HCT116 (cell line): ENCODE results near the gene CXCR1. TPM values are rescaled to one million over a fixed set of nuclear protein-coding genes. Genes with fewer than 3 reads are reported as not detected.
A peak's percentile ranks its signal among the peaks of the same experiment; 100 is the strongest.

Experiments used
- ATAC-seq: fragments of 200-7000 bp; cut with Tn5 transposase; 2 replicates; pipeline ENCODE4 v1.9.1; 2020; ENCODE audit warnings: mild to moderate bottlenecking, moderate library complexity
- BruUV-seq: library from RNA; stranded (reverse); fragments of 400-500 nt; replicated peaks from 2 replicates; lab custom pipeline; 2021; lab: Mats Ljungman, UMichigan
- CTCF ChIA-PET: fragments of 300-600 bp; sonication (Branson Sonifier 250); formaldehyde crosslinking; loops from one replicate; lab custom pipeline; 2021; ENCODE audit warnings: antibody characterized with exemption; lab: Charles Lee
- POLR2A ChIA-PET: fragments of 300-600, 350-600 bp; sonication (Branson Sonifier 250); formaldehyde crosslinking; loops from one replicate; lab custom pipeline; 2021; ENCODE audit warnings: antibody characterized with exemption; lab: Charles Lee
- RAD21 ChIA-PET, 2 experiments: fragments of 300-600 bp; sonication (Branson Sonifier 250); formaldehyde crosslinking; loops; one replicate each; lab custom pipeline; 2023; ENCODE audit warnings: low total read pairs in 2 of 2; ENCODE audit not compliant: uncharacterized antibody in 2 of 2, unreplicated experiment in 2 of 2, low non-redundant PET in 1 of 2; lab: Charles Lee
- DNase-seq: peaks from one replicate; pipeline ENCODE4 v3.0.0-alpha.2; 2010; ENCODE audit warnings: low read depth, low spot score
- H2AFZ ChIP-seq: fragments of 200-600 bp; shearing (Covaris generic), sonication (generic); 2 replicates; pipeline ENCODE4 v1.6.1; 2017; ENCODE audit warnings: low read depth, mixed run types, mixed read lengths, antibody characterized with exemption, low read length; ENCODE audit not compliant: poor library complexity, severe bottlenecking
- H3K27ac ChIP-seq: 2 replicates; pipeline ENCODE4 v1.5.1; 2012; ENCODE audit warnings: low read depth, low read length
- H3K27me3 ChIP-seq: fragments of 200-600 bp; sonication (generic); 2 replicates; pipeline ENCODE4 v1.6.1; 2016; ENCODE audit warnings: mixed run types, low read length, mixed read lengths; ENCODE audit not compliant: insufficient read depth
- H3K36me3 ChIP-seq, 2 experiments: fragments of 200-500 bp in 1 of 2; fragments of 200-600 bp in 1 of 2; sonication (Bioruptor generic) in 1 of 2; sonication (generic) in 1 of 2; 2 replicates each; pipeline versions ENCODE4 v1.5.1 to v1.6.1; 2014 to 2016; ENCODE audit warnings: low read length in 2 of 2, inconsistent platforms in 1 of 2, mixed read lengths in 1 of 2, mixed run types in 1 of 2; ENCODE audit not compliant: insufficient read depth in 2 of 2, control insufficient read depth in 1 of 2
- H3K4me1 ChIP-seq, 2 experiments: fragments of 200-600 bp in 1 of 2; sonication (generic) in 1 of 2; 2 replicates each; pipeline versions ENCODE4 v1.5.1 to v1.6.1; 2012 to 2017; ENCODE audit warnings: low read length in 2 of 2, inconsistent platforms in 1 of 2, mild to moderate bottlenecking in 1 of 2, mixed read lengths in 1 of 2, mixed run types in 1 of 2, moderate library complexity in 1 of 2; ENCODE audit not compliant: insufficient read depth in 2 of 2, control insufficient read depth in 1 of 2
- H3K4me2 ChIP-seq: fragments of 200-600 bp; sonication (generic); 2 replicates; pipeline ENCODE4 v1.6.1; 2017; ENCODE audit warnings: mixed run types, low read length, mixed read lengths
- H3K4me3 ChIP-seq, 2 experiments: fragments of 200-600 bp in 1 of 2; sonication (generic) in 1 of 2; replicated peaks in 1 of 2; 2 replicates each; pipeline ENCODE4 v1.5.1; 2011 to 2016; ENCODE audit warnings: low read length in 2 of 2, control low read depth in 1 of 2, low read depth in 1 of 2, mild to moderate bottlenecking in 1 of 2, mixed read lengths in 1 of 2, mixed run types in 1 of 2
- H3K79me2 ChIP-seq: fragments of 200-600 bp; sonication (generic); 2 replicates; pipeline ENCODE4 v1.6.1; 2017; ENCODE audit warnings: mild to moderate bottlenecking, mixed run types, low read length, moderate library complexity, mixed read lengths; ENCODE audit not compliant: insufficient read depth
- H3K9ac ChIP-seq: fragments of 200-600 bp; sonication (generic); 2 replicates; pipeline ENCODE4 v1.6.1; 2016; ENCODE audit warnings: low read length, mixed read lengths
- H3K9me2 ChIP-seq: fragments of 200-600 bp; sonication (generic), shearing (Covaris generic); 2 replicates; pipeline ENCODE4 v1.6.1; 2017; ENCODE audit warnings: mixed run types, mild to moderate bottlenecking, moderate library complexity; ENCODE audit not compliant: insufficient read depth
- H3K9me3 ChIP-seq, 2 experiments: fragments of 200-500 bp in 1 of 2; fragments of 200-600 bp in 1 of 2; sonication (Bioruptor generic) in 1 of 2; sonication (generic) in 1 of 2; 2 replicates each; pipeline ENCODE4 v1.6.1; 2014 to 2017; ENCODE audit warnings: low read length in 2 of 2, mixed read lengths in 2 of 2, inconsistent platforms in 1 of 2, low read depth in 1 of 2, mild to moderate bottlenecking in 1 of 2, mixed run types in 1 of 2, moderate library complexity in 1 of 2; ENCODE audit not compliant: control insufficient read depth in 1 of 2, insufficient read depth in 1 of 2
- H4K20me1 ChIP-seq: fragments of 200-600 bp; sonication (generic), shearing (Covaris generic); 2 replicates; pipeline ENCODE4 v1.6.1; 2017; ENCODE audit warnings: mixed run types, mild to moderate bottlenecking, moderate library complexity; ENCODE audit not compliant: insufficient read depth
- CBX3 ChIP-seq: IDR thresholded peaks from 2 replicates; pipeline ENCODE4 v1.6.1; 2012; ENCODE audit warnings: low read depth
- EGR1 ChIP-seq: IDR thresholded peaks from 2 replicates; pipeline ENCODE4 v1.6.1; 2012; ENCODE audit warnings: low read depth
- ELF1 ChIP-seq: IDR thresholded peaks from 2 replicates; pipeline ENCODE4 v1.6.1; 2012; ENCODE audit warnings: low read depth, borderline replicate concordance
- EZH2 ChIP-seq: fragments of 200-600 bp; sonication (generic); IDR thresholded peaks from 2 replicates; pipeline ENCODE4 v1.6.1; 2017; ENCODE audit warnings: antibody characterized with exemption, mixed run types
- FOSL1 ChIP-seq: IDR thresholded peaks from 2 replicates; pipeline ENCODE4 v1.6.1; 2012; ENCODE audit warnings: low read depth
- JUND ChIP-seq: IDR thresholded peaks from 2 replicates; pipeline ENCODE4 v1.6.1; 2012
- MAX ChIP-seq: IDR thresholded peaks from 2 replicates; pipeline ENCODE4 v1.6.1; 2012
- POLR2A ChIP-seq: IDR thresholded peaks from 2 replicates; pipeline ENCODE4 v1.7.0; 2011; ENCODE audit warnings: borderline replicate concordance; ENCODE audit not compliant: insufficient read depth, insufficient read length; ENCODE audit errors: extremely low read depth
- POLR2AphosphoS5 ChIP-seq: IDR thresholded peaks from 2 replicates; pipeline ENCODE4 v1.6.1; 2011; ENCODE audit warnings: mild to moderate bottlenecking, low read depth, low read length, moderate library complexity
- RAD21 ChIP-seq: IDR thresholded peaks from 2 replicates; pipeline ENCODE4 v1.6.1; 2012; ENCODE audit warnings: low read depth, mild to moderate bottlenecking
- SIN3A ChIP-seq: IDR thresholded peaks from 2 replicates; pipeline ENCODE4 v1.6.1; 2012; ENCODE audit warnings: low read depth
- SP1 ChIP-seq: IDR thresholded peaks from 2 replicates; pipeline ENCODE4 v1.6.1; 2012; ENCODE audit warnings: low read depth
- SRF ChIP-seq: IDR thresholded peaks from 2 replicates; pipeline ENCODE4 v1.6.1; 2012; ENCODE audit warnings: low read depth
- TCF7L2 ChIP-seq: IDR thresholded peaks from 2 replicates; pipeline ENCODE4 v1.7.0; 2011; ENCODE audit warnings: borderline replicate concordance, inconsistent platforms; ENCODE audit not compliant: insufficient read depth, insufficient read length; ENCODE audit errors: extremely low read depth
- YY1 ChIP-seq: IDR thresholded peaks from 2 replicates; pipeline ENCODE4 v1.6.1; 2011; ENCODE audit warnings: low read length, low read depth, moderate library complexity, mild to moderate bottlenecking; ENCODE audit not compliant: insufficient replicate concordance; ENCODE audit errors: extremely low read depth
- ZFX ChIP-seq: fragments of 450-650 bp; IDR thresholded peaks from 2 replicates; pipeline ENCODE4 v1.6.1; 2017
- ZNF274 ChIP-seq: fragments of 200-500 bp; sonication (Bioruptor generic); IDR thresholded peaks from 2 replicates; pipeline ENCODE4 v1.6.1; 2014; ENCODE audit warnings: mild to moderate bottlenecking, low read depth, low read length, inconsistent platforms
- intact Hi-C: fragments of 100-400 bp; cut with micrococcal nuclease; formaldehyde crosslinking; loops from 2 replicates; pipeline ENCODE4 v1.10.0; 2022
- total RNA-seq: library from RNA; stranded (reverse); gene quantifications from one replicate; pipeline ENCODE4 v1.2.1, GENCODE V29; 2021; ENCODE audit not compliant: unreplicated experiment
- TF ChIP-seq, protein P1 (sequence below): IDR thresholded peaks from 2 replicates; pipeline ENCODE4 v1.6.1; 2011; ENCODE audit warnings: mild to moderate bottlenecking, low read length, moderate library complexity; ENCODE audit not compliant: insufficient replicate concordance; ENCODE audit errors: extremely low read depth
- TF ChIP-seq, protein P2 (sequence below): IDR thresholded peaks from 2 replicates; pipeline ENCODE4 v1.6.1; 2012

CXCR1 gene
- total RNA-seq, 1 experiment from 2014 or later, result not detected

DNA sequence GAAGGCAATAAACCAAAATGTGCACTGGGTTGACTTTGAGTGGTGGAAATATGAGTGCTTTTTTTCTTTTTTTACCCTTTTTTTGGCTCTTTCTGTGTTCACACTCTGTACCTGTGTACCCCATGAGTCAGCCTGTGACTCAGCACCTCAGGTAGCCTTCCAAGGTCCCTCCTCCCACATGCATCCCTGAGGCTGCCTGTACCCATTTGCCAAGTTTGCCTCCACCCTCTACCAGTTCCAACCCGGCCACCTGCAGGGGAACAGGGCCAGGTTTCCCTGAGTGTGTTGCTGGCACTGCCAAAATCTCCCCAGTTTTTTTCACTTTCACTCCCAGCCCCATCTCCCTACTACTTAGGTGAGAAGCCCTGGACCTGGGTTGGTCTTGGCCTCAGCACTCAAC, 14.0 kb downstream of the CXCR1 start:
- ChIA-PET RAD21 (no interaction called here), CTCF (no interaction called here), POLR2A (no interaction called here)
- no peaks in the 10 kb centered on the region for H4K20me1 ChIP-seq
- H3K4me1 ChIP-seq, result peaks cover 11 to 18% of the 10 kb centered on the region in 2 experiments
- peak; percentile 39 for TF ChIP-seq YY1
- peak; percentile 93 for TF ChIP-seq JUND
- no peak for TF ChIP-seq EZH2
- TF ChIP-seq CBX3, result peak; percentile 88
- TF ChIP-seq ELF1, result no peak
- TF ChIP-seq FOSL1, result peak; percentile 96
- no peak for TF ChIP-seq TCF7L2
- TF ChIP-seq SRF, result peak; percentile 44; the same call in 1 of the 2 replicates
- peak; percentile 81 for TF ChIP-seq MAX
- TF ChIP-seq SP1, result peak; percentile 69
- peak; percentile 44; the same call in 1 of the 2 replicates for TF ChIP-seq POLR2AphosphoS5
- no peaks in the 10 kb centered on the region for H3K79me2 ChIP-seq
- H2AFZ ChIP-seq, result peak overlapping the region; percentile 65
- H3K27ac ChIP-seq, result peak overlapping the region; percentile 26; the same call in 1 of the 2 replicates
- H3K4me3 ChIP-seq, result no peak overlapping the region
- no peaks in the 10 kb centered on the region for H3K36me3 ChIP-seq
- no peak overlapping the region for H3K9ac ChIP-seq
- ATAC-seq (peak; percentile 97), DNase-seq (peak; percentile 53)
- peak overlapping the region; percentile 61 for H3K4me2 ChIP-seq
- no peaks in the 10 kb centered on the region for H3K27me3 ChIP-seq
- intact Hi-C loops, result no loop called here
- H3K9me3 ChIP-seq, result no peaks in the 10 kb centered on the region
- BruUV-seq, result no TSS peak
- H3K9me2 ChIP-seq, result no peaks in the 10 kb centered on the region; the same call in 1 of the 2 replicates

DNA sequence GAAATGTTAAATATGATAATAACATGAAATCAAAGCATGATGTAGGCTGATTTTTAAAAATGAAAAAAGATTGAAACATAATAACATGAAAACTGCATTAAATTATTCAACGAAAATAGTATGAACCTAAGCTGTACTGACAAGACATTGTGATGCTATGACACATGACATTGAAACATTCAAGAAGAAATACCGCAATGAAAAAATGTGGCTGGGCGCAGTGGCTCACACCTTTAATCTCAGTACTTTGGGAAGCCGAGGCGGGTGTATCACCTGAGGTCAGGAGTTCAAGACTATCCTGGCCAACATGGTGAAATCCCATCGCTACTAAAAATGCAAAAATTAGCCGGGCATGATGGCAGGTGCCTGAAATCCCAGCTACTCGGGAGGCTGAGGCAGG, 14.6 kb downstream of the CXCR1 start:
- Histone ChIP-seq H3K4me3 (no peak overlapping the region), H3K9me3 (no peaks in the 10 kb centered on the region), H3K4me2 (peak overlapping the region; percentile 61), H3K9ac (no peak overlapping the region), H3K27ac (peak overlapping the region; percentile 26; the same call in 1 of the 2 replicates), H3K36me3 (no peaks in the 10 kb centered on the region), H2AFZ (peak overlapping the region; percentile 72), H3K79me2 (no peaks in the 10 kb centered on the region), H3K27me3 (no peaks in the 10 kb centered on the region), H4K20me1 (no peaks in the 10 kb centered on the region), H3K9me2 (no peaks in the 10 kb centered on the region; the same call in 1 of the 2 replicates), H3K4me1 (peaks cover 11 to 18% of the 10 kb centered on the region in 2 experiments)
- intact Hi-C loops, result no loop called here
- ChIA-PET POLR2A (no interaction called here), CTCF (no interaction called here), RAD21 (no interaction called here)
- DNase-seq, result no peak
- ATAC-seq, result peak; percentile 32
- no TSS peak for BruUV-seq
- no peak for TF ChIP-seq FOSL1
- TF ChIP-seq ZNF274, result no peak
- no peak for TF ChIP-seq RAD21
- TF ChIP-seq YY1, result no peak
- no peak for TF ChIP-seq CBX3
- no peak for TF ChIP-seq POLR2AphosphoS5
- no peak for TF ChIP-seq ZFX
- no peak for TF ChIP-seq SRF
- no peak for TF ChIP-seq SIN3A
- TF ChIP-seq, protein P1, sequence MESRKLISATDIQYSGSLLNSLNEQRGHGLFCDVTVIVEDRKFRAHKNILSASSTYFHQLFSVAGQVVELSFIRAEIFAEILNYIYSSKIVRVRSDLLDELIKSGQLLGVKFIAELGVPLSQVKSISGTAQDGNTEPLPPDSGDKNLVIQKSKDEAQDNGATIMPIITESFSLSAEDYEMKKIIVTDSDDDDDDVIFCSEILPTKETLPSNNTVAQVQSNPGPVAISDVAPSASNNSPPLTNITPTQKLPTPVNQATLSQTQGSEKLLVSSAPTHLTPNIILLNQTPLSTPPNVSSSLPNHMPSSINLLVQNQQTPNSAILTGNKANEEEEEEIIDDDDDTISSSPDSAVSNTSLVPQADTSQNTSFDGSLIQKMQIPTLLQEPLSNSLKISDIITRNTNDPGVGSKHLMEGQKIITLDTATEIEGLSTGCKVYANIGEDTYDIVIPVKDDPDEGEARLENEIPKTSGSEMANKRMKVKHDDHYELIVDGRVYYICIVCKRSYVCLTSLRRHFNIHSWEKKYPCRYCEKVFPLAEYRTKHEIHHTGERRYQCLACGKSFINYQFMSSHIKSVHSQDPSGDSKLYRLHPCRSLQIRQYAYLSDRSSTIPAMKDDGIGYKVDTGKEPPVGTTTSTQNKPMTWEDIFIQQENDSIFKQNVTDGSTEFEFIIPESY, result no peak
- TF ChIP-seq MAX, result no peak
- TF ChIP-seq, protein P2, sequence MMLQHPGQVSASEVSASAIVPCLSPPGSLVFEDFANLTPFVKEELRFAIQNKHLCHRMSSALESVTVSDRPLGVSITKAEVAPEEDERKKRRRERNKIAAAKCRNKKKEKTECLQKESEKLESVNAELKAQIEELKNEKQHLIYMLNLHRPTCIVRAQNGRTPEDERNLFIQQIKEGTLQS, result no peak
- no peak for TF ChIP-seq ELF1
- no peak for TF ChIP-seq TCF7L2
- no peak for TF ChIP-seq SP1
- no peak for TF ChIP-seq POLR2A
- TF ChIP-seq EGR1, result no peak
